Activated CD4-positive, alpha-beta T cell treated with anti-CD3 and anti-CD28 coated beads, Interleukin-2, amount 10 ng/mL, durations not matched to agents 24 days and 14 days (primary cell): ENCODE results near the gene IL32. TPM values are rescaled to one million over a fixed set of nuclear protein-coding genes. Genes with fewer than 3 reads are reported as not detected.
A peak's percentile ranks its signal among the peaks of the same experiment; 100 is the strongest.
"Not testable (repeated sequence)": the region's sequence is repeated elsewhere in the genome, so short reads cannot be mapped to it uniquely, and the experiment has no call there.

Experiments
- DNase-seq: peaks from one replicate; pipeline ENCODE4 v3.0.0; 2022
- H3K27ac Mint-ChIP-seq: one replicate; pipeline ENCODE4 v1.8.0; 2022; ENCODE audit warnings: mild to moderate bottlenecking, mixed read lengths
- H3K27me3 Mint-ChIP-seq: one replicate; pipeline ENCODE4 v1.8.0; 2022; ENCODE audit warnings: mixed read lengths
- H3K36me3 Mint-ChIP-seq: one replicate; pipeline ENCODE4 v1.8.0; 2022; ENCODE audit warnings: low read depth, mild to moderate bottlenecking, mixed read lengths
- H3K4me1 Mint-ChIP-seq: one replicate; pipeline ENCODE4 v1.8.0; 2021; ENCODE audit warnings: mixed read lengths
- H3K4me3 Mint-ChIP-seq: one replicate; pipeline ENCODE4 v1.8.0; 2022; ENCODE audit warnings: mild to moderate bottlenecking, moderate library complexity, mixed read lengths
- H3K9me3 Mint-ChIP-seq: one replicate; pipeline ENCODE4 v1.8.0; 2021; ENCODE audit warnings: mixed read lengths
- intact Hi-C: fragments of 100-400 bp; cut with micrococcal nuclease; formaldehyde crosslinking; loops from one replicate; pipeline ENCODE4 v1.15.1; 2023
- total RNA-seq: library from RNA; stranded (reverse); gene quantifications from 2 replicates; pipeline ENCODE4 v1.2.3, GENCODE V29; 2022

The IL32 gene
- total RNA-seq, 1 donor from 2014 or later, result 918 TPM

GRCh38 chr16:3075523-3075915 lies 10.1 kb downstream of the IL32 start:
- intact Hi-C loops, result loop anchor here (1.0 to 2.0 kb wide), 2 partner anchors 9 to 17 kb away; no protein-coding TSS in a partner anchor
- Mint-ChIP-seq H3K9me3 (peaks cover 5% of the 10 kb centered on the region), H3K36me3 (peaks cover 35% of the 10 kb centered on the region), H3K4me1 (peaks cover 69% of the 10 kb centered on the region), H3K27me3 (no peaks in the 10 kb centered on the region), H3K4me3 (peak overlapping the region; percentile 80), H3K27ac (peak overlapping the region; percentile 99)
- DNase-seq, result no peak

DNA sequence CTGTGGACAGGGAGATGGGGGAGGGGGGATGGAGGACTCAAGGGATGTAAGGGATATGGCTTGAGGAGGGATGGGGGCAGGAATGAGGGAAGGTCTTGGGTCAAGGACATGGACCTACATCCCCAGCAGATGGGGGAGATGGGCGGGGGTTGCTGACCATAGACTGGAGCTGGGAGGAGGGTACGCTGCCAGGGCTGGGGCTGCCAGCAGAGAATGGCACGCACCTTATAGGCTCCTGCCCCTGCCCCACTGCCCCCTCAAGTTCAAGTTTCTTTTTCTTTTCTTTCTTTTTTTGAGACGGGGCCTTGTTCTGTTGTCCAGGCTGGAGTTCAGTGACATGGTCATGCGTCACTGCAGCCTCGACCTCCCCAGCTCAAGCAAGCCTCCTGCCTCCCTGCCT lies 10.5 kb downstream of the IL32 start:
- peak overlapping the region; percentile 99 for H3K27ac Mint-ChIP-seq
- peaks cover 71% of the 10 kb centered on the region for H3K4me1 Mint-ChIP-seq
- not testable (repeated sequence) for H3K27me3 Mint-ChIP-seq, DNase-seq, H3K9me3 Mint-ChIP-seq
- peaks cover 38% of the 10 kb centered on the region for H3K36me3 Mint-ChIP-seq
- H3K4me3 Mint-ChIP-seq, result peak overlapping the region; percentile 80
- intact Hi-C loops, result loop anchor here (1.0 to 2.0 kb wide), 2 partner anchors 10 to 17 kb away; no protein-coding TSS in a partner anchor

- intact Hi-C loops, result no loop called here
- Mint-ChIP-seq H3K4me1 (peaks cover 70% of the 10 kb centered on the region), H3K27ac (peak overlapping the region; percentile 99), H3K4me3 (peak overlapping the region; percentile 80), H3K9me3 (peaks cover 8% of the 10 kb centered on the region), H3K27me3 (no peaks in the 10 kb centered on the region), H3K36me3 (peaks cover 42% of the 10 kb centered on the region)
- no peak for DNase-seq
These were observed 11.1 kb downstream of the IL32 start for GRCh38 chr16:3076577-3076976.

GRCh38 chr16:3080024-3080423 lies 14.6 kb downstream of the IL32 start:
- peaks cover 49% of the 10 kb centered on the region for H3K36me3 Mint-ChIP-seq
- intact Hi-C loops, result no loop called here
- peaks cover 58% of the 10 kb centered on the region for H3K4me1 Mint-ChIP-seq
- no peak overlapping the region for H3K4me3 Mint-ChIP-seq
- peaks cover 11% of the 10 kb centered on the region for H3K9me3 Mint-ChIP-seq
- DNase-seq, result no peak
- no peaks in the 10 kb centered on the region for H3K27me3 Mint-ChIP-seq
- peak overlapping the region; percentile 64 for H3K27ac Mint-ChIP-seq

GRCh38 chr16:3081957-3082356 lies 16.5 kb downstream of the IL32 start:
- H3K27me3 Mint-ChIP-seq, DNase-seq, intact Hi-C loops, H3K4me3 Mint-ChIP-seq, H3K27ac Mint-ChIP-seq: not testable (repeated sequence)
- Mint-ChIP-seq H3K9me3 (peaks cover 11% of the 10 kb centered on the region), H3K4me1 (peaks cover 50% of the 10 kb centered on the region), H3K36me3 (peaks cover 43% of the 10 kb centered on the region)

- Mint-ChIP-seq H3K9me3 (peaks cover 11% of the 10 kb centered on the region), H3K4me1 (peaks cover 48% of the 10 kb centered on the region), H3K27ac (peak overlapping the region; percentile 76), H3K36me3 (peaks cover 32% of the 10 kb centered on the region)
- DNase-seq, H3K27me3 Mint-ChIP-seq, intact Hi-C loops, H3K4me3 Mint-ChIP-seq: not testable (repeated sequence)
These were observed 18.0 kb downstream of the IL32 start for GRCh38 chr16:3083408-3083807.

GRCh38 chr16:3084491-3084890 lies 19.1 kb downstream of the IL32 start:
- Mint-ChIP-seq H3K9me3 (peaks cover 11% of the 10 kb centered on the region), H3K27me3 (no peaks in the 10 kb centered on the region), H3K27ac (peak overlapping the region; percentile 57), H3K4me3 (no peak overlapping the region), H3K4me1 (peaks cover 43% of the 10 kb centered on the region), H3K36me3 (peaks cover 25% of the 10 kb centered on the region)
- intact Hi-C loops, result no loop called here
- DNase-seq, result no peak

GRCh38 chr16:3084969-3085670 lies 19.7 kb downstream of the IL32 start:
- H3K4me3 Mint-ChIP-seq, result peak overlapping the region; percentile 42
- peaks cover 6% of the 10 kb centered on the region for H3K9me3 Mint-ChIP-seq
- H3K27ac Mint-ChIP-seq, result peak overlapping the region; percentile 70
- no peaks in the 10 kb centered on the region for H3K27me3 Mint-ChIP-seq
- DNase-seq, result no peak
- peaks cover 19% of the 10 kb centered on the region for H3K36me3 Mint-ChIP-seq
- intact Hi-C loops, result no loop called here
- peaks cover 37% of the 10 kb centered on the region for H3K4me1 Mint-ChIP-seq

GRCh38 chr16:3085868-3086595 lies 20.6 kb downstream of the IL32 start:
- H3K36me3 Mint-ChIP-seq, result peaks cover 14% of the 10 kb centered on the region
- H3K9me3 Mint-ChIP-seq, result peaks cover 3% of the 10 kb centered on the region
- peak overlapping the region; percentile 70 for H3K27ac Mint-ChIP-seq
- peaks cover 37% of the 10 kb centered on the region for H3K4me1 Mint-ChIP-seq
- intact Hi-C loops, result no loop called here
- H3K27me3 Mint-ChIP-seq, result no peaks in the 10 kb centered on the region
- peak overlapping the region; percentile 78 for H3K4me3 Mint-ChIP-seq
- DNase-seq, result no peak

DNA sequence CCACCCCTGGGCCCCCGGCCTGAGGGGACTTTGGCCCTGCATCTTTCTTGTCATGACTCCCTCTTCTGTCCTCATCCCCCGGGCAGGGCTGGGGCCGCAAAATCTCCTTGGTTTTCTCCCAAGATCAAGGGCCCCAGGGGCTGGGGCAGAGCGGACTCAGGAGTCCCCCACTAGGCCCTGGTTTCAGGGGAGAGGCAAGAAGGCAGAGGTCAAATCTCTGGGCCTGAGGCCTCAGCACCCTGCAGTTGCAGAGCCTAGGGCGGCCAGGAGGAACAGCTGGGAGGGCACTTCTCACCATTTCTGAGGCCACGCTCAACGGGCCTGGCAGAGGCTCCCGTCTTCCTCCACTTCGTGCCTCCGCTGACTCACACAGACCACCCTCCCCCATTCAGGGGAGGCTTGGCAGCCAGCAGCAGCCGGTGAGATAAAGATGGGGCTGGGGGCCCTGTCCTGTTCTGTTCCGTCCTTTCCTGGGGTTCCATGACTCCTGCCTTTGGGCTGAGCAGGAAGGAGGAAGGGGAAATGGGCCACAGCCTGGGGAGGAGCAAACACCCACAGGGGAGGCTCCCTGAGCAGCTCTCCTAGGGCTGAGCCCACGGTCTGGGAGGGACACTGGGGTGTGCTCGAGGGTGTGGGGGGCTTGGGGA lies 21.3 kb downstream of the IL32 start:
- Mint-ChIP-seq H3K4me3 (peak overlapping the region; percentile 78), H3K27ac (peak overlapping the region; percentile 78), H3K4me1 (peaks cover 40% of the 10 kb centered on the region), H3K36me3 (peaks cover 11% of the 10 kb centered on the region), H3K27me3 (no peaks in the 10 kb centered on the region), H3K9me3 (peaks cover 3% of the 10 kb centered on the region)
- intact Hi-C loops, result no loop called here
- peak; percentile 69 for DNase-seq

- intact Hi-C loops, result no loop called here
- Mint-ChIP-seq H3K9me3 (peaks cover 3% of the 10 kb centered on the region), H3K36me3 (peaks cover 8% of the 10 kb centered on the region), H3K4me3 (peak overlapping the region; percentile 78), H3K4me1 (peaks cover 38% of the 10 kb centered on the region), H3K27me3 (no peaks in the 10 kb centered on the region), H3K27ac (peak overlapping the region; percentile 78)
- DNase-seq, result no peak
These were observed 22.1 kb downstream of the IL32 start for GRCh38 chr16:3087243-3088235.

DNA sequence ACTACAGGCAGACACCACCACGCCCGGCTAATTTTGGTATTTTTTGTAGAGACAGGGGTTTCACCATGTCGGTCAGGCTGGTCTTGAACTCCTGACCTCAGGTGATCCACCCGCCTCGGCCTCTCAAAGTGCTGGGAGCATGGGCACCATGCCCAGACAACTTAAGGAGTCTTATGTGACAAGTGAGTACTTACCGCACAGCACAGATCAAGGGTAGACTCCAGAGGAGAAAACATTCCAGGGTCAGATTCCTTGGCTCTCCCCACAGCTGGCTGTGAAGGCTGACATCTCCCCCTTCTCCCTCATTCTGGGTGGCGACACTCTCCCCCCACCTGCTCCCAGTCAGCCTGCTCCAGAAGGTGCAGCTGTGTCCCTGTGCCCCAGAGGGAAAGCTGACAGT lies 23.0 kb downstream of the IL32 start:
- Mint-ChIP-seq H3K27me3 (no peaks in the 10 kb centered on the region), H3K4me1 (peaks cover 40% of the 10 kb centered on the region), H3K36me3 (peaks cover 4% of the 10 kb centered on the region), H3K27ac (peak overlapping the region; percentile 73), H3K9me3 (no peaks in the 10 kb centered on the region), H3K4me3 (no peak overlapping the region)
- no peak for DNase-seq
- intact Hi-C loops, result no loop called here
